ENCODE data around the gene OR51F2. TPM values are rescaled to one million over a fixed set of nuclear protein-coding genes. Genes with fewer than 3 reads are reported as not detected.

The OR51F2 gene
- total RNA-seq, 3 donors from 2014 or later = not detected

- no peak for TF ChIP-seq POLR2A (IDR thresholded peaks at IDR 0.05)
- TF ChIP-seq POLR2AphosphoS5 (IDR thresholded peaks at IDR 0.05) = no peak
- TF ChIP-seq, protein P1, sequence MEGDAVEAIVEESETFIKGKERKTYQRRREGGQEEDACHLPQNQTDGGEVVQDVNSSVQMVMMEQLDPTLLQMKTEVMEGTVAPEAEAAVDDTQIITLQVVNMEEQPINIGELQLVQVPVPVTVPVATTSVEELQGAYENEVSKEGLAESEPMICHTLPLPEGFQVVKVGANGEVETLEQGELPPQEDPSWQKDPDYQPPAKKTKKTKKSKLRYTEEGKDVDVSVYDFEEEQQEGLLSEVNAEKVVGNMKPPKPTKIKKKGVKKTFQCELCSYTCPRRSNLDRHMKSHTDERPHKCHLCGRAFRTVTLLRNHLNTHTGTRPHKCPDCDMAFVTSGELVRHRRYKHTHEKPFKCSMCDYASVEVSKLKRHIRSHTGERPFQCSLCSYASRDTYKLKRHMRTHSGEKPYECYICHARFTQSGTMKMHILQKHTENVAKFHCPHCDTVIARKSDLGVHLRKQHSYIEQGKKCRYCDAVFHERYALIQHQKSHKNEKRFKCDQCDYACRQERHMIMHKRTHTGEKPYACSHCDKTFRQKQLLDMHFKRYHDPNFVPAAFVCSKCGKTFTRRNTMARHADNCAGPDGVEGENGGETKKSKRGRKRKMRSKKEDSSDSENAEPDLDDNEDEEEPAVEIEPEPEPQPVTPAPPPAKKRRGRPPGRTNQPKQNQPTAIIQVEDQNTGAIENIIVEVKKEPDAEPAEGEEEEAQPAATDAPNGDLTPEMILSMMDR (IDR thresholded peaks at IDR 0.05) = no peak
These were observed 41.5 kb downstream of the OR51F2 start for GRCh38 chr11:4862447-4863236.

GRCh38 chr11:4863876-4864275, 42.8 kb downstream of the OR51F2 start:
- peaks cover 0 to 13% of the 10 kb centered on the region in 2 donors for H3K9me3 ChIP-seq
- H3K27me3 ChIP-seq = no peaks in the 10 kb centered on the region
- H3K4me3 ChIP-seq = no peak overlapping the region
- TF ChIP-seq, protein P1 (IDR thresholded peaks at IDR 0.05) = no peak
- TF ChIP-seq POLR2AphosphoS5 (IDR thresholded peaks at IDR 0.05) = no peak
- TF ChIP-seq POLR2A (IDR thresholded peaks at IDR 0.05) = no peak
- no peaks in the 10 kb centered on the region for H3K4me1 ChIP-seq
- intact Hi-C loops (cut with DNase I; ENCODE audit: low total_unique reads) = no loop called here
- DNase-seq (ENCODE audit: low spot score in 2 of 2) = no peak
- H3K27ac ChIP-seq = no peak overlapping the region
- no peaks in the 10 kb centered on the region for H3K36me3 ChIP-seq

More at GRCh38 chr11:4862447-4863236, 41.5 kb downstream of the OR51F2 start:
- Histone ChIP-seq H3K36me3 (no peaks in the 10 kb centered on the region), H3K4me3 (no peak overlapping the region), H3K27ac (no peak overlapping the region), H3K27me3 (no peaks in the 10 kb centered on the region), H3K4me1 (no peaks in the 10 kb centered on the region), H3K9me3 (peaks cover 0 to 13% of the 10 kb centered on the region in 2 donors)
- intact Hi-C loops (cut with DNase I; ENCODE audit: low total_unique reads) = no loop called here
- no peak for DNase-seq (ENCODE audit: low spot score in 2 of 2)

DNA sequence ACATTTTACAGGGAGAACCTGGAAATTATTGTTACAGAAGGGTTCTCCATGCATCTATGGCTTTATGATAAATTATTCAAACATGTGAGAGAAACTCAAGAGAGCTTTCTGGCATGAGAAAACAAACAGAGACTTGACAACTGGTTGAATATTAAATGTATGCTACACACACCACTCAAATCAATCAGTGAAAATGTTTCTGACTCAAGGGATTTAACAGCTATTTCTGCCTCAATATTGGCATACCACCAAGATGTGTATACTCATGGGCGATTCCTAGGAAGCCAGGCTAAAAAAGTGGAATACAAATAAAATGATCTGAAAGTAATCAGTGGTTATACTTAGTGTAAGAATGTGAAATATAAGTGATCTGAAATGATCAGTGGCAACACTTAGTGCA, 44.7 kb downstream of the OR51F2 start:
- H3K27me3 ChIP-seq = no peaks in the 10 kb centered on the region
- peaks cover 0 to 13% of the 10 kb centered on the region in 2 donors for H3K9me3 ChIP-seq
- no peak overlapping the region for H3K4me3 ChIP-seq
- DNase-seq (ENCODE audit: low spot score in 2 of 2) = no peak
- H3K4me1 ChIP-seq = no peaks in the 10 kb centered on the region
- TF ChIP-seq, protein P1 (IDR thresholded peaks at IDR 0.05) = no peak
- no peak for TF ChIP-seq POLR2A (IDR thresholded peaks at IDR 0.05)
- no peak for TF ChIP-seq POLR2AphosphoS5 (IDR thresholded peaks at IDR 0.05)
- intact Hi-C loops (cut with DNase I; ENCODE audit: low total_unique reads) = no loop called here
- H3K27ac ChIP-seq = no peak overlapping the region
- H3K36me3 ChIP-seq = no peaks in the 10 kb centered on the region

Other genes starting within 250 kb of the OR51F2 start
- not detected for gene OR52I2, start 239.6 kb upstream of the OR51F2 start, total RNA-seq
- not detected for gene OR52I1, start 227.3 kb upstream of the OR51F2 start, total RNA-seq
- gene TRIM68, start 213.1 kb upstream of the OR51F2 start, total RNA-seq = 10 to 100 TPM; 12.6 to 30.0 (median 19.3) TPM
- gene OR51D1, start 183.8 kb upstream of the OR51F2 start, total RNA-seq = not detected
- gene OR51E1, start 177.3 kb upstream of the OR51F2 start, total RNA-seq = under 1 TPM; 0.29 to 0.33 (median 0.32) TPM
- gene OR51E2, start 123.5 kb upstream of the OR51F2 start, total RNA-seq = not detected
- gene MMP26, start 116.5 kb upstream of the OR51F2 start, total RNA-seq = not detected
- not detected for gene OR51F1, start 51.4 kb upstream of the OR51F2 start, total RNA-seq
- not detected for gene OR52R1, start 16.9 kb upstream of the OR51F2 start, total RNA-seq
- not detected for gene OR51S1, start 27.9 kb downstream of the OR51F2 start, total RNA-seq
- not detected for gene OR51T1, start 60.6 kb downstream of the OR51F2 start, total RNA-seq
- not detected for gene OR51A7, start 82.5 kb downstream of the OR51F2 start, total RNA-seq
- gene OR51G2, start 98.0 kb downstream of the OR51F2 start, total RNA-seq = not detected
- gene OR51G1, start 103.0 kb downstream of the OR51F2 start, total RNA-seq = not detected
- gene OR51A4, start 126.3 kb downstream of the OR51F2 start, total RNA-seq = not detected
- not detected for gene OR51A2, start 134.4 kb downstream of the OR51F2 start, total RNA-seq
- gene OR51L1, start 173.5 kb downstream of the OR51F2 start, total RNA-seq = not detected
- gene OR52J3, start 225.2 kb downstream of the OR51F2 start, total RNA-seq = not detected
- not detected for gene OR52E2, start 238.3 kb downstream of the OR51F2 start, total RNA-seq
- not detected for gene OR52E1, start 248.3 kb downstream of the OR51F2 start, total RNA-seq

Data from breast epithelium (tissue), 4 donors.